Activated naive CD4-positive, alpha-beta T cell treated with anti-CD3 and anti-CD28 coated beads, Interleukin-2, amount 50 U/mL, for 24 hours (primary cell): ENCODE results near the gene TBC1D22A.

Source experiments
- H3K27ac Mint-ChIP-seq: one replicate; pipeline ENCODE4 v1.8.0; 2021; ENCODE audit warnings: mild to moderate bottlenecking, mixed read lengths
- H3K27me3 Mint-ChIP-seq: one replicate; pipeline ENCODE4 v1.8.0; 2021; ENCODE audit warnings: mixed read lengths
- H3K36me3 Mint-ChIP-seq: one replicate; pipeline ENCODE4 v1.8.0; 2021; ENCODE audit warnings: mixed read lengths
- H3K4me1 Mint-ChIP-seq: one replicate; pipeline ENCODE4 v1.8.0; 2021; ENCODE audit warnings: mixed read lengths
- H3K4me3 Mint-ChIP-seq: one replicate; pipeline ENCODE4 v1.8.0; 2021; ENCODE audit warnings: mild to moderate bottlenecking, mixed read lengths
- H3K9me3 Mint-ChIP-seq: one replicate; pipeline ENCODE4 v1.8.0; 2021; ENCODE audit warnings: mixed read lengths

The TBC1D22A gene

GRCh38 chr22:46834021-46834737 lies 71.7 kb downstream of the TBC1D22A start:
- peaks cover 33% of the 10 kb centered on the region for H3K36me3 Mint-ChIP-seq
- no peak overlapping the region for H3K4me3 Mint-ChIP-seq
- H3K4me1 Mint-ChIP-seq = peaks cover 35% of the 10 kb centered on the region
- peaks cover 23% of the 10 kb centered on the region for H3K9me3 Mint-ChIP-seq
- no peak overlapping the region for H3K27ac Mint-ChIP-seq
- H3K27me3 Mint-ChIP-seq = no peaks in the 10 kb centered on the region

GRCh38 chr22:46835288-46835687 lies 72.8 kb downstream of the TBC1D22A start:
- H3K36me3 Mint-ChIP-seq = peaks cover 34% of the 10 kb centered on the region
- no peaks in the 10 kb centered on the region for H3K27me3 Mint-ChIP-seq
- H3K9me3 Mint-ChIP-seq = peaks cover 23% of the 10 kb centered on the region
- no peak overlapping the region for H3K27ac Mint-ChIP-seq
- no peak overlapping the region for H3K4me3 Mint-ChIP-seq
- H3K4me1 Mint-ChIP-seq = peaks cover 29% of the 10 kb centered on the region

GRCh38 chr22:46835693-46836092 lies 73.2 kb downstream of the TBC1D22A start:
- H3K4me3 Mint-ChIP-seq = no peak overlapping the region
- H3K36me3 Mint-ChIP-seq = peaks cover 33% of the 10 kb centered on the region
- peaks cover 27% of the 10 kb centered on the region for H3K4me1 Mint-ChIP-seq
- peaks cover 23% of the 10 kb centered on the region for H3K9me3 Mint-ChIP-seq
- H3K27ac Mint-ChIP-seq = no peak overlapping the region
- no peaks in the 10 kb centered on the region for H3K27me3 Mint-ChIP-seq

- H3K27me3 Mint-ChIP-seq = no peaks in the 10 kb centered on the region
- H3K9me3 Mint-ChIP-seq = peaks cover 6% of the 10 kb centered on the region
- no peak overlapping the region for H3K27ac Mint-ChIP-seq
- H3K4me1 Mint-ChIP-seq = peaks cover 65% of the 10 kb centered on the region
- no peak overlapping the region for H3K4me3 Mint-ChIP-seq
- peaks cover 20% of the 10 kb centered on the region for H3K36me3 Mint-ChIP-seq
These were observed 79.1 kb downstream of the TBC1D22A start for GRCh38 chr22:46841522-46841921.

- Mint-ChIP-seq H3K9me3 (peaks cover under 1% of the 10 kb centered on the region), H3K36me3 (peaks cover 14% of the 10 kb centered on the region), H3K4me3 (no peak overlapping the region), H3K27ac (peak overlapping the region; percentile 62), H3K27me3 (no peaks in the 10 kb centered on the region), H3K4me1 (peaks cover 69% of the 10 kb centered on the region)
These were observed 80.2 kb downstream of the TBC1D22A start for GRCh38 chr22:46842606-46843005.

GRCh38 chr22:46843821-46844255 lies 81.4 kb downstream of the TBC1D22A start:
- peaks cover 14% of the 10 kb centered on the region for H3K36me3 Mint-ChIP-seq
- no peaks in the 10 kb centered on the region for H3K27me3 Mint-ChIP-seq
- H3K4me3 Mint-ChIP-seq = no peak overlapping the region
- no peaks in the 10 kb centered on the region for H3K9me3 Mint-ChIP-seq
- H3K4me1 Mint-ChIP-seq = peaks cover 60% of the 10 kb centered on the region
- H3K27ac Mint-ChIP-seq = no peak overlapping the region

- H3K4me3 Mint-ChIP-seq = no peak overlapping the region
- H3K36me3 Mint-ChIP-seq = peaks cover 19% of the 10 kb centered on the region
- H3K4me1 Mint-ChIP-seq = peaks cover 60% of the 10 kb centered on the region
- no peaks in the 10 kb centered on the region for H3K27me3 Mint-ChIP-seq
- H3K9me3 Mint-ChIP-seq = no peaks in the 10 kb centered on the region
- H3K27ac Mint-ChIP-seq = no peak overlapping the region
These were observed 82.3 kb downstream of the TBC1D22A start for GRCh38 chr22:46844606-46845210.

- H3K27me3 Mint-ChIP-seq = no peaks in the 10 kb centered on the region
- H3K36me3 Mint-ChIP-seq = peaks cover 18% of the 10 kb centered on the region
These were observed 83.1 kb downstream of the TBC1D22A start for GRCh38 chr22:46845296-46846149.

GRCh38 chr22:46846150-46846831 lies 83.8 kb downstream of the TBC1D22A start:
- Mint-ChIP-seq H3K27ac (peak overlapping the region; percentile 63), H3K36me3 (peaks cover 23% of the 10 kb centered on the region)

More at GRCh38 chr22:46845296-46846149, 83.1 kb downstream of the TBC1D22A start:
- H3K27ac Mint-ChIP-seq = no peak overlapping the region
- peaks cover 63% of the 10 kb centered on the region for H3K4me1 Mint-ChIP-seq
- H3K4me3 Mint-ChIP-seq = no peak overlapping the region
- no peaks in the 10 kb centered on the region for H3K9me3 Mint-ChIP-seq

GRCh38 chr22:46846832-46847355 lies 84.4 kb downstream of the TBC1D22A start:
- Mint-ChIP-seq H3K4me1 (peaks cover 63% of the 10 kb centered on the region), H3K4me3 (no peak overlapping the region), H3K27me3 (no peaks in the 10 kb centered on the region), H3K36me3 (peaks cover 20% of the 10 kb centered on the region), H3K9me3 (no peaks in the 10 kb centered on the region), H3K27ac (peak overlapping the region; percentile 15)

More at GRCh38 chr22:46846150-46846831, 83.8 kb downstream of the TBC1D22A start:
- H3K9me3 Mint-ChIP-seq = no peaks in the 10 kb centered on the region
- H3K27me3 Mint-ChIP-seq = no peaks in the 10 kb centered on the region
- no peak overlapping the region for H3K4me3 Mint-ChIP-seq
- peaks cover 61% of the 10 kb centered on the region for H3K4me1 Mint-ChIP-seq

GRCh38 chr22:46848197-46848596 lies 85.7 kb downstream of the TBC1D22A start:
- no peak overlapping the region for H3K4me3 Mint-ChIP-seq
- H3K9me3 Mint-ChIP-seq = no peaks in the 10 kb centered on the region
- H3K36me3 Mint-ChIP-seq = peaks cover 19% of the 10 kb centered on the region
- H3K27me3 Mint-ChIP-seq = no peaks in the 10 kb centered on the region
- peaks cover 59% of the 10 kb centered on the region for H3K4me1 Mint-ChIP-seq
- H3K27ac Mint-ChIP-seq = no peak overlapping the region

- H3K27ac Mint-ChIP-seq = no peak overlapping the region
- H3K4me3 Mint-ChIP-seq = no peak overlapping the region
- no peaks in the 10 kb centered on the region for H3K27me3 Mint-ChIP-seq
- H3K4me1 Mint-ChIP-seq = peaks cover 59% of the 10 kb centered on the region
- H3K36me3 Mint-ChIP-seq = peaks cover 20% of the 10 kb centered on the region
- H3K9me3 Mint-ChIP-seq = no peaks in the 10 kb centered on the region
These were observed 86.7 kb downstream of the TBC1D22A start for GRCh38 chr22:46849101-46849500.

GRCh38 chr22:46849951-46850350 lies 87.5 kb downstream of the TBC1D22A start:
- Mint-ChIP-seq H3K9me3 (no peaks in the 10 kb centered on the region), H3K36me3 (peaks cover 25% of the 10 kb centered on the region), H3K4me3 (no peak overlapping the region), H3K4me1 (peaks cover 58% of the 10 kb centered on the region), H3K27ac (no peak overlapping the region), H3K27me3 (no peaks in the 10 kb centered on the region)

- no peaks in the 10 kb centered on the region for H3K9me3 Mint-ChIP-seq
- no peak overlapping the region for H3K27ac Mint-ChIP-seq
- H3K27me3 Mint-ChIP-seq = no peaks in the 10 kb centered on the region
- H3K4me3 Mint-ChIP-seq = no peak overlapping the region
- peaks cover 24% of the 10 kb centered on the region for H3K36me3 Mint-ChIP-seq
- H3K4me1 Mint-ChIP-seq = peaks cover 60% of the 10 kb centered on the region
These were observed 88.9 kb downstream of the TBC1D22A start for GRCh38 chr22:46851311-46851710.

- Mint-ChIP-seq H3K9me3 (no peaks in the 10 kb centered on the region), H3K27me3 (no peaks in the 10 kb centered on the region), H3K27ac (no peak overlapping the region), H3K4me1 (peaks cover 58% of the 10 kb centered on the region), H3K4me3 (no peak overlapping the region), H3K36me3 (peaks cover 24% of the 10 kb centered on the region)
These were observed 89.5 kb downstream of the TBC1D22A start for GRCh38 chr22:46851941-46852340.
